Heart right ventricle (tissue), 16 donors: ENCODE measurements around the gene CTSA. TPM values are rescaled to one million over a fixed set of nuclear protein-coding genes. Genes with fewer than 3 reads are reported as not detected.
"Not testable (repeated sequence)": the region's sequence is repeated elsewhere in the genome, so short reads cannot be mapped to it uniquely, and the experiment has no call there.

ENCODE experiments used
- ATAC-seq, 8 donors: fragments of 200-7000 bp; cut with Tn5 transposase; one replicate each; pipeline ENCODE4 v1.9.1; 2020; ENCODE audit warnings: mild to moderate bottlenecking in 8 of 8, moderate library complexity in 8 of 8, moderate number of reproducible peaks in 1 of 8
- DNase-seq, 2 donors: peaks; one replicate each; pipeline ENCODE4 v3.0.0-alpha.2; 2020
- H3K27ac ChIP-seq, 10 donors: fragments of 200-600 bp; sonication (generic) in 2 of 10; one replicate each; pipeline versions ENCODE4 v1.5.0 to v1.8.0; 2020 to 2022; ENCODE audit warnings: mild to moderate bottlenecking in 3 of 10
- H3K27me3 ChIP-seq, 7 donors: fragments of 200-600 bp; one replicate each; pipeline ENCODE4 v1.8.0; 2021 to 2022; ENCODE audit warnings: mild to moderate bottlenecking in 2 of 7
- H3K36me3 ChIP-seq, 9 donors: fragments of 200-600 bp; sonication (generic) in 1 of 9; one replicate each; pipeline versions ENCODE4 v1.5.0 to v1.8.0; 2020 to 2022; ENCODE audit warnings: mild to moderate bottlenecking in 2 of 9
- H3K4me1 ChIP-seq, 9 donors: fragments of 200-600 bp; sonication (generic) in 1 of 9; one replicate each; pipeline versions ENCODE4 v1.5.0 to v1.8.0; 2020 to 2022; ENCODE audit warnings: mild to moderate bottlenecking in 4 of 9
- H3K4me3 ChIP-seq, 10 donors: fragments of 200-600 bp; sonication (generic) in 2 of 10; one replicate each; pipeline versions ENCODE4 v1.5.0 to v1.8.0; 2020 to 2022; ENCODE audit warnings: mild to moderate bottlenecking in 7 of 10, moderate library complexity in 2 of 10
- H3K9me3 ChIP-seq, 11 donors: fragments of 200-600 bp in 10 of 11; sonication (generic) in 2 of 11; one replicate each; pipeline versions ENCODE4 v1.5.0 to v1.8.0; 2013 to 2022; ENCODE audit warnings: mild to moderate bottlenecking in 2 of 11, control low read depth in 1 of 11, moderate library complexity in 1 of 11
- CTCF ChIP-seq, 9 donors: fragments of 200-600 bp; sonication (generic) in 2 of 9; IDR thresholded peaks; one replicate each; pipeline versions ENCODE4 v1.5.0 to v1.8.0; 2021 to 2022; ENCODE audit warnings: antibody characterized with exemption in 9 of 9, mild to moderate bottlenecking in 5 of 9, moderate library complexity in 1 of 9
- WGBS, 2 donors: extraction: QIAGEN DNeasy Blood & Tissue Kit; methylation state at CpG; one replicate each; pipeline ENCODE4 v1.1.7; 2013; ENCODE audit warnings: inconsistent platforms in 1 of 2; 5-methylcytosine and 5-hydroxymethylcytosine counted together
- intact Hi-C, 10 donors: fragments of 100-400 bp; cut with DNase I; formaldehyde crosslinking; loops; one replicate each; pipeline versions ENCODE4 v1.11.1 to v1.14.2; 2022
- polyA plus RNA-seq, 2 donors: library from polyadenylated mRNA; stranded (reverse); fragments of 200-250 nt; gene quantifications; one replicate each; pipeline ENCODE4 v1.2.3, GENCODE V29; 2013
- total RNA-seq, 10 donors: library from RNA; stranded (reverse); fragmentation: NEBNext Ultra II Directional in 3 of 10; extraction: Animal tissue kit (Norgen Biotek cat#: 25700) in 3 of 10; gene quantifications; one replicate each; pipeline versions ENCODE4 v1.2.1 to v1.2.4, GENCODE V29; 2021 to 2023
- donor health status: Arrhythmogenic right ventricular cardiomyopathy.
- donor health status: ischemic (EF 13 %, LVEDD 7.1; RV severe dilation, severe dysfunction).
- donor health status: healthy with polysubstance abuse.
- donor health status: DM: no; HTN: yes; CAD: no.
- donor health status: DM: no; HTN: no; CAD: no.
- donor health status: ischemic (EF 25% LVEDD 6.9; RV normal size, moderate dysfunction).
- donor health status: ischemic (EF 25% LVEDD 5.7; RV mildly dilated, moderate dysfunction).
- donor health status: healthy.
- donor health status: DM: yes; HTN: yes; CAD: no.
- donor health status: Ischemic cardiomyopathy.
- donor health status: ischemic (EF 35%, LVEDD 5.7; RV mildly dilated, moderate dysfunction).
- donor health status: nonischemic (EF 11% LVEDD 7.7; RV severe dilation, severe dysfunction).
- donor health status: DM: yes; HTN: yes; CAD: no.
- donor health status: PGD.
- donor health status: ischemic (EF 29% LVEDD 5.4; RV normal size, mild dysfunction).
- donor health status: nonischemic (EF 23%, LVEDD 6.1; RV moderate dilation, normal function).

The CTSA gene
- total and polyA plus RNA-seq, 12 donors, result 75.1 to 173 (median 102) TPM

DNA sequence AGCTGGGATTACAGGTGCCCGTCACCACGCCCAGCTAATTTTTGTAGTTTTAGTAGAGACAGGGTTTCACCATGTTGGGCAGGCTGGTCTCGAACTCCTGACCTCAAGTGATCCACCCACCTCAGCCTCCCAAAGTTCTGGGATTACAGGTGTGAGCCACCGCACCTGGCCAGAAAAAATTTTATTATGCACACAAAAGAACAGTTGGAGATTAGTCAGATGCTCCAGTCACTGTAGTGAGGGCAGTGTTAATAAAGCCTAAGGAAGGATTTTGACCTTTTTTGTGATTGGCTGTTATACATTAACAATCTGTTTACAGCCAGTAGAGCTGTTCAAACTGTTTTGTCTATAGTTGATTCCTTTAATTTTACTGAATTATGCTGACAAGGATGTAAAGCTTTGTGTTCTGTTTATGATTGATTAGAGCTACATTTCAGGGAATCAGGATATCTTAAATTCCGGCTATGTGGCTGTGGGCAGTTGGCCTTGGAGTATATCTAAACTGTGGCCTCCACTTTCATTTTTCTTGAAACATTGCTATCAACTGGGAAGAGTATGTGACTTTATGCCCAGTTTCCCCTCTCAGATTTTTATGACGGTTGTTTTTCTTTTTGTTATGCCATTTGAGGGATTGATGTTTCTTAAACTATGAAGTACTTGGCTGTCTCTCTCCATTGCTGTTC, 23.9 kb upstream of the CTSA start:
- Histone ChIP-seq H3K27ac (no peak overlapping the region), H3K9me3 (no peaks in the 10 kb centered on the region), H3K36me3 (peaks cover 0 to 3% (median 0%) of the 10 kb centered on the region in 9 donors), H3K27me3 (no peaks in the 10 kb centered on the region), H3K4me1 (no peaks in the 10 kb centered on the region), H3K4me3 (no peak overlapping the region)
- no peak for DNase-seq
- ATAC-seq, result no peak
- intact Hi-C loops, result no loop called here
- TF ChIP-seq CTCF (IDR thresholded peaks at IDR 0.05), result no peak
- 92 to 96% methylated on average over 6 of the region's 6 CpGs for WGBS, 2 donors

DNA sequence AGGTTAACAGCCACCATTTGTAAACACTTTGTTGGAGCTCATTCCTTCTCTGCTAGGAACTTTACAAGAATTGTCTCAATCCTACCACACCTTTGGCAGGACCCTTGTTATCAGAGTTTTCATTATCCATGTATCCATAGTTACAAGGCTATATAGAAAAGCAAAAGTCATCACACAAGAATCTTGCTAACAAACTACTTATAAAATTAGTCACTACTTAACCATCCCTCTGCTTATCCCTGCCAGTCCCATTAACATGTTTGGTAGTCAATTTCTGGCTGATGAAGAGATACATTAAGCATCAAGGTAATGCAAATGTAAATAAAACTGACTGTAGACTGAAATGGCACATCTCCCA, 23.3 kb upstream of the CTSA start:
- no peaks in the 10 kb centered on the region for H3K27me3 ChIP-seq
- DNase-seq (no peak), ATAC-seq (no peak)
- intact Hi-C loops, result no loop called here
- no peak for TF ChIP-seq CTCF (IDR thresholded peaks at IDR 0.05)
- no peak overlapping the region for H3K4me3 ChIP-seq
- no peak overlapping the region for H3K27ac ChIP-seq
- H3K36me3 ChIP-seq, result peaks cover 0 to 8% (median 0%) of the 10 kb centered on the region in 9 donors
- H3K4me1 ChIP-seq, result no peaks in the 10 kb centered on the region
- no peaks in the 10 kb centered on the region for H3K9me3 ChIP-seq

- Histone ChIP-seq H3K4me3 (no peak overlapping the region), H3K27ac (no peak overlapping the region), H3K9me3 (no peaks in the 10 kb centered on the region), H3K36me3 (peaks cover 0 to 26% (median 9%) of the 10 kb centered on the region in 9 donors), H3K4me1 (no peaks in the 10 kb centered on the region), H3K27me3 (no peaks in the 10 kb centered on the region)
- 92 to 93% methylated on average over 4 of the region's 4 CpGs for WGBS, 2 donors
- intact Hi-C loops, result no loop called here
- DNase-seq, result no peak
- no peak for ATAC-seq
- no peak for TF ChIP-seq CTCF (IDR thresholded peaks at IDR 0.05)
Measured at GRCh38 chr20:45872626-45873025, 18.5 kb upstream of the CTSA start.

- Histone ChIP-seq H3K4me1 (no peaks in the 10 kb centered on the region), H3K27ac (no peak overlapping the region), H3K4me3 (no peak overlapping the region), H3K27me3 (no peaks in the 10 kb centered on the region), H3K9me3 (no peaks in the 10 kb centered on the region), H3K36me3 (peaks cover 0 to 35% (median 14%) of the 10 kb centered on the region in 9 donors)
- WGBS, 2 donors, result 45 to 48% methylated on average over 1 of the region's 1 CpG
- intact Hi-C loops, result no loop called here
- TF ChIP-seq CTCF (IDR thresholded peaks at IDR 0.05), result no peak
- ATAC-seq, result no peak
- DNase-seq, result no peak
Measured at GRCh38 chr20:45873409-45874103, 17.6 kb upstream of the CTSA start.

GRCh38 chr20:45874104-45874481, 17.0 kb upstream of the CTSA start:
- 94 to 96% methylated on average over 10 of the region's 10 CpGs for WGBS, 2 donors
- not testable (repeated sequence) for ATAC-seq

More at GRCh38 chr20:45874104-45874481, 17.0 kb upstream of the CTSA start:
- H3K9me3 ChIP-seq, H3K4me1 ChIP-seq, H3K4me3 ChIP-seq, DNase-seq, intact Hi-C loops, H3K27me3 ChIP-seq, H3K27ac ChIP-seq: not testable (repeated sequence)
- peaks cover 0 to 38% (median 14%) of the 10 kb centered on the region in 9 donors for H3K36me3 ChIP-seq
